ENCODE results near the gene NODAL. TPM values are rescaled to one million over a fixed set of nuclear protein-coding genes. Genes with fewer than 3 reads are reported as not detected.
A peak's percentile ranks its signal among the peaks of the same experiment; 100 is the strongest.

Gene NODAL
- polyA plus RNA-seq, 2 donors = 0.04 to 0.20 TPM

DNA sequence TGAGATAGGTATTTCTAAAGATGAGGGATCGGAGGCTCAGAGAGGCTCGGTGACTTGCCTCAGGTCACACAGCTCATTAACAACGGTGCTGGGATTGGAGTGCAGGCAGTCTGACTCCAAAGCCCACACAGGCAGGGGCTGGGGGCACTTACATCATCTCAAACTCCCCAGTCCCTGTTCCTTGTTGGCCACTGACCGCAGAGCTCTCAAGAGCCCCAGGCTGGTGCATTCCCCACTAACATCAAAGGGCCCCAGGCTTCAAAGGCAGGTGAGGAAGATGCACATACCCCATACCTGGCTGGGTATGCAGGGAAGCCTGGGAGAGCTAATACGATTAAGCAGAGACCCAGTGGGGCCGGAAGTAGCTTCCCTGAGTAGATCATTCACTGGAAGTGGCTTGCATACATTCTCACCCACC lies 13.7 kb upstream of the NODAL start:
- WGBS, 2 donors = 67 to 72% methylated on average over 6 of the region's 6 CpGs
- Histone ChIP-seq H3K4me3 (ENCODE audit: low read depth in 1 of 2, low read length in 2 of 2) (peak overlapping the region in 1 of 2 donors; percentile 74), H3K9me3 (ENCODE audit: control insufficient read depth in 2 of 2, insufficient read depth in 1 of 2, low read depth in 1 of 2, low read length in 1 of 2) (peaks cover 0 to 9% of the 10 kb centered on the region in 2 donors), H3K4me1 (ENCODE audit: control insufficient read depth in 2 of 2, insufficient read depth in 2 of 2, low read length in 1 of 2) (peaks cover 4 to 7% of the 10 kb centered on the region in 2 donors), H3K36me3 (ENCODE audit: control insufficient read depth in 2 of 2, insufficient read depth in 2 of 2, low read length in 1 of 2) (peaks cover 0 to 9% of the 10 kb centered on the region in 2 donors), H3K27ac (ENCODE audit: low read depth in 2 of 2, low read length in 1 of 2) (no peak overlapping the region), H3K27me3 (ENCODE audit: control insufficient read depth in 1 of 2, insufficient read depth in 2 of 2, low read length in 2 of 2) (no peaks in the 10 kb centered on the region)

DNA sequence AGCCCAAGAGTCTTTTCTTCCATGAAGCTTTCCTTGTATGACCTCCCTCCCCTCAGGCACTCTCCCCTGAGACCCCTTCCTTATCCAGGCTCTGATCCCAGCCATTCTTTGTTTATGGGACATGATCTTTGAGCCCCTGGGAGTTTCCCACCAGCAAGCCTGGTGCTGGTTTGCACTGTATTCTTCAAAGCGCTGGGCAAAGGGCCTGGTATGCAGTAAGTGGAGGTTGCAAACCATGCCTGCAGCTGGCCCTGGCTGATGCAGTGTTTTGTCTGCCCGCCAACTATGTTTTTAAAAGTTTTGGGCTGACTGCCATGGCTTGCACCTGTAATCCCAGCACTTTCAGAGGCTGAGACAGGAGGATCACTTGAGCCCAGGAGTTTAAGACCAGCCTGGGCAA lies 6.8 kb upstream of the NODAL start:
- no peak overlapping the region for H3K27ac ChIP-seq (ENCODE audit: low read depth in 2 of 2, low read length in 1 of 2)
- no peaks in the 10 kb centered on the region for H3K27me3 ChIP-seq (ENCODE audit: control insufficient read depth in 1 of 2, insufficient read depth in 2 of 2, low read length in 2 of 2)
- no peaks in the 10 kb centered on the region for H3K36me3 ChIP-seq (ENCODE audit: control insufficient read depth in 2 of 2, insufficient read depth in 2 of 2, low read length in 1 of 2)
- H3K4me1 ChIP-seq (ENCODE audit: control insufficient read depth in 2 of 2, insufficient read depth in 2 of 2, low read length in 1 of 2) = no peaks in the 10 kb centered on the region
- WGBS, 2 donors = 60 to 63% methylated on average over 2 of the region's 2 CpGs
- no peak overlapping the region for H3K4me3 ChIP-seq (ENCODE audit: low read depth in 1 of 2, low read length in 2 of 2)
- no peaks in the 10 kb centered on the region for H3K9me3 ChIP-seq (ENCODE audit: control insufficient read depth in 2 of 2, insufficient read depth in 1 of 2, low read depth in 1 of 2, low read length in 1 of 2)

DNA sequence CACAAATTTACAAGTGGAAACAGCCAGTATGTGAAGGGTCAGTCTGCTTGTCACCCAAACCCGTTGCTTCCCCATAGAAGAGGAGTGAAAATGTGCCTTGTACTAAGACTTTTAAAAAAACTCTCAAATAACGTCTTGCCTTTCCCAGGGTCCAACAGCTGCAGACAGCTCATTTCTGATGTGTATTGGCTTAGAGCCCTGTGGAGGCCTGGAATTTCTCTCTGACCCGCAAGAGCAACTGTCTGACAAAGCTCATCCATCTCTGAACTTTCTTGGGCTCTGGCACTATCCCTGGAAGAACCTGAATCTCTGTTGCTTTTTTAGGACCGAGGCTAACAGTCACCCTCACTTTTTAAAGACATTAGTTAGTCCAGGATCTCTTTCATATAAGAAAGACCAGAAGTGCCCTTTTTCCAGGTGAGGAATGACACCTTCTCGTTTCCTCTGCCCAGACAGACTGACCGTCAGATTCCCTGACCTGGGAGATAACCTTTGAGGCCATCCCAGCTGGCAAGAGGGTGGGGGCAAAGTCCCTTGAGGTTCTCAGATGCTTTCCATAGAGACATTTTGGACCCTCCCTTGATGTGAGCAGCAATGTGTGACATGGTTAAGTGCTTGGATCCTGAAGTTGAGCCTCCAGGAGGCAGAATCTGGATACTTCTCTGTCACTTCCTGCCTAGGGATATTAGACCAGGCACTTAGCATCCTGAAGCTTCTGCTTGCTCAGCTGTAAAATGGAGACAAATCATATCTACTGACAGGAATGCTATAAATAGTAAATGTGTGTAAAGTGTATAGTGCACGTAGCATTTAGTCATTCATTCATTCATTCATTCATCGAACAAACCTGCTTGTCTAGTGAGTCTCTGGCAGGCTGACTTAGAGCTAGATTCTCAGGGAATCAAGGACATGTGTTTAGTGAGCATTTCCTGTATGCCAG lies 4.5 kb upstream of the NODAL start:
- no peak overlapping the region for H3K4me3 ChIP-seq (ENCODE audit: low read depth in 1 of 2, low read length in 2 of 2)
- H3K9me3 ChIP-seq (ENCODE audit: control insufficient read depth in 2 of 2, insufficient read depth in 1 of 2, low read depth in 1 of 2, low read length in 1 of 2) = no peaks in the 10 kb centered on the region
- H3K27ac ChIP-seq (ENCODE audit: low read depth in 2 of 2, low read length in 1 of 2) = no peak overlapping the region
- peaks cover 0 to 15% of the 10 kb centered on the region in 2 donors for H3K4me1 ChIP-seq (ENCODE audit: control insufficient read depth in 2 of 2, insufficient read depth in 2 of 2, low read length in 1 of 2)
- no peaks in the 10 kb centered on the region for H3K36me3 ChIP-seq (ENCODE audit: control insufficient read depth in 2 of 2, insufficient read depth in 2 of 2, low read length in 1 of 2)
- peaks cover 0 to 7% of the 10 kb centered on the region in 2 donors for H3K27me3 ChIP-seq (ENCODE audit: control insufficient read depth in 1 of 2, insufficient read depth in 2 of 2, low read length in 2 of 2)
- 57% methylated on average over 8 of the region's 8 CpGs for WGBS, 2 donors

DNA sequence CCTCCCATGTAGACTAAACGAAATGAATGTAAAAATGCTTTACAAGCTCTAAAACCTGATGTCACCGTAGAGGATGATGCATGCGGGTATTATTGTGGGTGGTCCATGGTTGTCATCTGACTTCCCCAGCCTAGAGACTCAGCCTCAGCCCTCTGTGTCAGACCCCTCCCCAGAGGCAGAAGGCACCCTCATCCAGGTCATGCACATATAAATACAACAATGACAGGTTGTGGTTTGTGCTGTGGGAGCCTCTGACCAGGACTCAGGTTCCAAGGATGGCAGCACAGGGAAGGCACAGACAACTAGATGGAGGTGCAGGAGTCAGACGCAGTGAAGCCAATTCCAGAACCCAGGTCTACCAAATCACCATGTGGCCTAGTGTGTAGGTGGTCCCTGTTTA lies 3.3 kb upstream of the NODAL start:
- Histone ChIP-seq H3K4me3 (ENCODE audit: low read depth in 1 of 2, low read length in 2 of 2) (no peak overlapping the region), H3K36me3 (ENCODE audit: control insufficient read depth in 2 of 2, insufficient read depth in 2 of 2, low read length in 1 of 2) (no peaks in the 10 kb centered on the region), H3K27me3 (ENCODE audit: control insufficient read depth in 1 of 2, insufficient read depth in 2 of 2, low read length in 2 of 2) (peaks cover 0 to 10% of the 10 kb centered on the region in 2 donors), H3K4me1 (ENCODE audit: control insufficient read depth in 2 of 2, insufficient read depth in 2 of 2, low read length in 1 of 2) (peaks cover 4 to 15% of the 10 kb centered on the region in 2 donors), H3K9me3 (ENCODE audit: control insufficient read depth in 2 of 2, insufficient read depth in 1 of 2, low read depth in 1 of 2, low read length in 1 of 2) (no peaks in the 10 kb centered on the region), H3K27ac (ENCODE audit: low read depth in 2 of 2, low read length in 1 of 2) (no peak overlapping the region)
- WGBS, 2 donors = 90% methylated on average over 4 of the region's 4 CpGs

DNA sequence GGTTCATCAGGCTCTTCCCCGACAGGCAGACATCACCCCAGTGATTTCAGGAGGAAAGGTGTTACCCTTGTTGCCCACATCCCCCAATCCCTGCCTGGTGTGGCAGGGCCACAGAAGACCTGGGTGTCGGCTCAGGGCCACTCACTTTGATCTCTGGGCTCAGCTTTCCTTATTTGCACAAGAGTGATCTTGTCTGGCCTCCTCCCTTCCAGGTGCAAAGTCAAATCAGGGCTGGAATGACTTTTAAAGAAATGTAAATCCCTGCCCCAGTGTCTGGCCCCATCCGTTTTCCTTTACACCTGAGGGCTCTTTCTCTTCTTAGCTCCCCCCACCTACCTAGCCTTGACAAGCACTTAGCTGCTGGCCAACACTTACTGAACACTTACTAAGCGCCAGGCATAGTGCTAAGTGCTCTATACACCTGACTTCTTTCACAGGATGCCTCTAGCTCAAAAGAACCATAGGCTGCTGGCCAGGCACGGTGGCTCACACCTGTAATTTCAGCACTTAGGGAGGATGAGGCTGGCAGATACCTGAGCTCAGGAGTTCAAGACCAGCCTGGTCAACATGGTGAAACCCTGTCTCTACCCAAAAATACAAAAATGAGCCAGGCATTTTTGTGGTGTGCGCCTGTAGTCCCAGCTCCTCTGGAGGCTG lies 979 bp upstream of the NODAL start:
- no peaks in the 10 kb centered on the region for H3K36me3 ChIP-seq (ENCODE audit: control insufficient read depth in 2 of 2, insufficient read depth in 2 of 2, low read length in 1 of 2)
- H3K27me3 ChIP-seq (ENCODE audit: control insufficient read depth in 1 of 2, insufficient read depth in 2 of 2, low read length in 2 of 2) = peaks cover 0 to 10% of the 10 kb centered on the region in 2 donors
- H3K4me1 ChIP-seq (ENCODE audit: control insufficient read depth in 2 of 2, insufficient read depth in 2 of 2, low read length in 1 of 2) = peaks cover 4 to 15% of the 10 kb centered on the region in 2 donors
- no peaks in the 10 kb centered on the region for H3K9me3 ChIP-seq (ENCODE audit: control insufficient read depth in 2 of 2, insufficient read depth in 1 of 2, low read depth in 1 of 2, low read length in 1 of 2)
- H3K27ac ChIP-seq (ENCODE audit: low read depth in 2 of 2, low read length in 1 of 2) = no peak overlapping the region
- 57 to 58% methylated on average over 6 of the region's 6 CpGs for WGBS, 2 donors
- H3K4me3 ChIP-seq (ENCODE audit: low read depth in 1 of 2, low read length in 2 of 2) = no peak overlapping the region

DNA sequence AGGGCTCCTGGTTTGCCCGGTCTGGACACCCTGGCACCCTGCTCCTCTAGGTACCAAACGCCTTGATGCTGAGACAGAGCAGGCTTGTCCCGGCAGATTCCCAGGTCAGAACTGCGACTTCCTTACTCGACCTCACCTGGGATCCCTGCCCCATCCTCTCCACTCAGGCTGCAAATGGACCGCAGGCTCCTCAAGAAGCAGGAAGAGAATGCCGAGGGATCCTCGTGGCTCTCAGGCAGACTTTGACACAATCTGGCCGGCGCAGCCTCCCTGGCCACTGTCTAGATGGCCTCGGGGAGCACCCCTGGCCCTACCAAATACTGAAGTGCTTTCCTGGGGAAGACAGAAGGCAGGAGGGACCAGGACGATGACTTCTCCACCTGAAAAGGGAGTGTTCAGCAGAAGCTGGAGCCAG lies 421 bp upstream of the NODAL start:
- no peaks in the 10 kb centered on the region for H3K9me3 ChIP-seq (ENCODE audit: control insufficient read depth in 2 of 2, insufficient read depth in 1 of 2, low read depth in 1 of 2, low read length in 1 of 2)
- peaks cover 4 to 15% of the 10 kb centered on the region in 2 donors for H3K4me1 ChIP-seq (ENCODE audit: control insufficient read depth in 2 of 2, insufficient read depth in 2 of 2, low read length in 1 of 2)
- 28 to 34% methylated on average over 12 of the region's 12 CpGs for WGBS, 2 donors
- peaks cover 0 to 10% of the 10 kb centered on the region in 2 donors for H3K27me3 ChIP-seq (ENCODE audit: control insufficient read depth in 1 of 2, insufficient read depth in 2 of 2, low read length in 2 of 2)
- H3K36me3 ChIP-seq (ENCODE audit: control insufficient read depth in 2 of 2, insufficient read depth in 2 of 2, low read length in 1 of 2) = no peaks in the 10 kb centered on the region
- no peak overlapping the region for H3K27ac ChIP-seq (ENCODE audit: low read depth in 2 of 2, low read length in 1 of 2)
- H3K4me3 ChIP-seq (ENCODE audit: low read depth in 1 of 2, low read length in 2 of 2) = no peak overlapping the region

DNA sequence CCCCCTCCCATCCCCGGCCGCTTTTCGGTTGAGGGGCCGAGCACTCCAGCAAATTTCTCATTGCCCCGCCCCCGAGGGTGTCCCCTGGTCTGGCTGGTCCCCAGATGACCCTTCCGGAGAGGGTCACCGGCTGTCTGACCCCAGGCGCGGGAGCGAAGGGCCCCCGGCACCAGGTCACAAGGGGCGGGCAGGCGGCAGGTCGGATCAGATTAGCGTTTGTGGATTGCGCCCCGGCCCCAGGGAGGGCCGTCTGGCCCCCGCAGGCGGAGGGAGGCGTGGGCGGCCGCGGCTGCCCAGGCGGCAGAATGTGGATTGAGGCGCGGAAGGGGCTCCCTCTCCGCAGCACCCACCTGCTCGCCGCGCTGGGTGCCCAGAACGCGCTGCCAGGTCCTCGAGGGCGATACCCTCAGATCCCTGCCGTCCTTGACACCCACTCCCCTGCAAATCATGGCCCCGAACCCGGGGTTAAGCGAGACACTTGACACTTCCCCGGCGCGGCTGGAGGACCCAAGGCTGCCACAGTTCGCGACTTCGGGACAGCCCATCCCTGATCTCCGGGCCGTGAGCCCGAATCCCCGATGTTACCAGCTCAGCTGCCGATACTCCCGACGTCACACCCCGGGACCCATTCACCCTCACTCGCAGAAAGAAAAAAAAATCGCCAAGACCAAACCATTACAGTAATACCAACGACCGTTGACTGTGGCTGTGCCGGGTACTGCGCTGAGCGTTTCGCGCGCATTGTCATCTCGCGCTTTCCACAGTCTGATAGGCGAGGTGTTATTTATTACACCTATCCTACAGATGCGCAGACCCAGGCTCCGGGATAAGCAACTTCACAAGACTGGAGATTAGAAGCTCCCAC lies 953 bp downstream of the NODAL start:
- peak overlapping the region in 1 of 2 donors; percentile 23 for H3K4me3 ChIP-seq (ENCODE audit: low read depth in 1 of 2, low read length in 2 of 2)
- peaks cover 4 to 15% of the 10 kb centered on the region in 2 donors for H3K4me1 ChIP-seq (ENCODE audit: control insufficient read depth in 2 of 2, insufficient read depth in 2 of 2, low read length in 1 of 2)
- H3K27me3 ChIP-seq (ENCODE audit: control insufficient read depth in 1 of 2, insufficient read depth in 2 of 2, low read length in 2 of 2) = peaks cover 0 to 10% of the 10 kb centered on the region in 2 donors
- H3K27ac ChIP-seq (ENCODE audit: low read depth in 2 of 2, low read length in 1 of 2) = no peak overlapping the region
- 5 to 17% methylated on average over 62 to 69 of the region's 69 CpGs for WGBS, 2 donors
- H3K36me3 ChIP-seq (ENCODE audit: control insufficient read depth in 2 of 2, insufficient read depth in 2 of 2, low read length in 1 of 2) = no peaks in the 10 kb centered on the region
- no peaks in the 10 kb centered on the region for H3K9me3 ChIP-seq (ENCODE audit: control insufficient read depth in 2 of 2, insufficient read depth in 1 of 2, low read depth in 1 of 2, low read length in 1 of 2)

DNA sequence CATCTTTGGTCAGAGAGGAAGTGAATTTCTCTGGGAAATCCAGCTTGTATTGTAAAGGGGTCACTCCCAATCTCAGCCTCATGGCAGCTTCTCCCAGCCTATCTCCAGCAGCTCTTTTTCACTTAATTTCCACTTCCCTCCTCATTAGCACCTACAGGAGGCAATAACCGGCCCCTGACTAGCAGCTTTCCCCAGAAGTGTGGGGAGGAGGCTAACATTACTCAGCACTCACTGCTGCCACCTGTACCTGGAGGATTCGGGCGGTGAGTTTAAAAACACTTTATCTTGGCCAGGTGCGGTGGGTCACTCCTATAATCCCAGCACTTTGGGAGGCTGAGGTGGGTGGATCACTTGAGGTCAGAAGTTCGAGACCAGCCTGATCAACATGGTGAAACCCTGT lies 3.8 kb downstream of the NODAL start:
- Histone ChIP-seq H3K4me1 (ENCODE audit: control insufficient read depth in 2 of 2, insufficient read depth in 2 of 2, low read length in 1 of 2) (peaks cover 4 to 15% of the 10 kb centered on the region in 2 donors), H3K4me3 (ENCODE audit: low read depth in 1 of 2, low read length in 2 of 2) (no peak overlapping the region), H3K27me3 (ENCODE audit: control insufficient read depth in 1 of 2, insufficient read depth in 2 of 2, low read length in 2 of 2) (peaks cover 0 to 10% of the 10 kb centered on the region in 2 donors), H3K27ac (ENCODE audit: low read depth in 2 of 2, low read length in 1 of 2) (no peak overlapping the region), H3K9me3 (ENCODE audit: control insufficient read depth in 2 of 2, insufficient read depth in 1 of 2, low read depth in 1 of 2, low read length in 1 of 2) (no peaks in the 10 kb centered on the region), H3K36me3 (ENCODE audit: control insufficient read depth in 2 of 2, insufficient read depth in 2 of 2, low read length in 1 of 2) (no peaks in the 10 kb centered on the region)
- 60 to 78% methylated on average over 5 of the region's 5 CpGs for WGBS, 2 donors

Measured in esophagus (tissue), 2 donors.